ENCODE results near the gene CCL19.

- TF ChIP-seq CTCF (conservative IDR thresholded peaks at IDR 0.05; ENCODE audit: low read depth, low read length) (no peak), EZH2 (IDR thresholded peaks at IDR 0.05; ENCODE audit: borderline replicate concordance, low read depth, low read length, poor library complexity, severe bottlenecking) (no peak)
These were observed 46.7 kb upstream of the CCL19 start for GRCh38 chr9:34737677-34738260.

All from A673 (cell line).